ENCODE measurements around the gene CHRNE.

DNA sequence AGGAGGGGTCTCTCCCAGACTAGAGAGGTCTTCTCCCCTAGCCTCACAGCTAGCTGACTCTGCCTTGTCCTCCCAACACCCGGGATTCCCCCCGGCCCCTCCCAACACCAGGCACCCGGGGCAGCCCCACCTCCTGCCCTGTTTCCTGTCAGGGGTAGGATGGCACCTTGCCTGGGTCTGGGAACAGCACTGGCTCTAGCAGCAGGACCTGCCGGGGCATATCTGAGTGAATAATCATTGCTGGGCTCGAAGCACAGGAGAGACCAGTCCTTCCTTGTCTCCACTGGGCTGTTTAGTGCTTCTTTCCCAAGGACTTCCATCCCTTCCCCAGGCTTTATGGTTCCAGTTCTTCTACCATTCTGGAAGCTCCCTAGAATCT, 44.0 kb downstream of the CHRNE start:
- TF ChIP-seq CTCF (conservative IDR thresholded peaks at IDR 0.05; ENCODE audit: low read length), result no peak
- no peak for TF ChIP-seq EZH2phosphoT487 (IDR thresholded peaks at IDR 0.05; ENCODE audit: borderline replicate concordance)
